Iris pigment epithelial cell (primary cell): ENCODE results near the gene PRKCH.
A peak's percentile ranks its signal among the peaks of the same experiment; 100 is the strongest.
"Not testable (repeated sequence)": the region's sequence is repeated elsewhere in the genome, so short reads cannot be mapped to it uniquely, and the experiment has no call there.

Source experiments
- DNase-seq: peaks from one replicate; pipeline ENCODE4 v3.0.0-alpha.2; 2011; ENCODE audit warnings: low read depth

PRKCH gene

GRCh38 chr14:61459229-61459628 lies 137.8 kb downstream of the PRKCH start:
- no peak for DNase-seq

GRCh38 chr14:61460063-61460462 lies 138.7 kb downstream of the PRKCH start:
- DNase-seq: no peak

DNA sequence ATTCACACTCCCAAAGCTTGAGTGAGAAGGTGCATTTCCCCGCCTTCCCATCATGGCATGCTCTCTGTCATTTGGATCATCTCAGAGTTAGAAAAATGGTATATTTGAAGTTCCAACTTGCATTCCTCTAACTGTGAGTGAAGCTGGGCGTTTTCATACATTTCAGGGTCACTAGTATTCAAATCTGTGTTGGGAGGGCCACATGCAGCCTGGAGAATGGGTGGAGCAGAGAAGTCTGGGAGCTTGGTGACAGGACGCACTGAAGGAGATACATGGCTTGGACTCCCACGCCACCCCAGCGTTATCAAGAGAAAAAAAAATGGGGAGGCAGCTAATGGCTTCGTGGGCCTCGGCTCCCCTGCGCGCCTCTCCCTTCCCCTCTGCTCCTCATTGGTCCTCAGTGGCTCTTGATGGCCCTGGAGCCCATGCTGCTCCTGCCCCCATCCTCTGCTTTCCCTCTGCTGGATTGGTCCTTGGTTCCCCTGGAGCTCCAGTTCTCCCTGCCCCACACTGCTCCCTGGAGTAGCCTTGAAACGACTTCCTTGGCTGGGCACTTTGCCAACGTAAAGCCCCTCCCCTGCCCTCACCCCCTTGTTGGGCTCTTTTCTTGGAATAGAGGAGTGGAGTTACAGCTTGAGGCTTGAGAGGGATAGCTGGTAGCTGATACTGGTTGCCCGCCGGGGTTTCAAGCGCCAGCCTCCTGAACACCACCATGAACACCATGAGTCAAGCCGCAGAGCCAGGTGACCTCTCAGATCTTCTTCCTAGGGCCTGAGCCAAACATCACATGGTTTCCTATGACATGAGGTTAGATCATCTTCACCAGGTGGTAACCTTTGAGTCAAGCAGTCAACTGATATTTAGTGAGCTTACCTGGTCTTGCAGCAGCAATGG lies 139.6 kb downstream of the PRKCH start:
- DNase-seq: peak; percentile 45

DNA sequence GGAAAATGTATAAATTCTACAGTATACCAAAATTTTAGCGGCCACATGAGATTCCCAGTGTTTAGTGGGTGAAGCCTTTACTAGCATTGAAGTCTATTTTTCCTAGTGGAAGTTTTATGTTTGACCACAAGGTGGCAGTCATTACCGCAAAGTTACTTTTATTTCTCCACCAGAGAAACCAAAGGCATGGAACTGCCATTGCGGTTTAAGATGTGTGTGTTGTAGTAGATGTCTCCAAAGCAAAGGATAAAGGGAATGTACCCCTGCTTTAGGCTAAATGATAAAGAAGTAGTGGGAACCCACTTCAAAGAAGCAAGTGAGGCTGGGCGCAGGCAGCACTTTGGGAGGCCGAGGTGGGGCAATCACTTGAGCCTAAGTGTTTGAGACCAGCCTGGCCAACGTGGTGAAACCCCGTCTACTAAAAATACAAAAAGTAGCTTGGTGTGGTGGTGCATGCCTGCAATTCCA lies 140.5 kb downstream of the PRKCH start:
- peak; percentile 82 for DNase-seq

GRCh38 chr14:61462566-61463193 lies 141.3 kb downstream of the PRKCH start:
- peak; percentile 94 for DNase-seq

DNA sequence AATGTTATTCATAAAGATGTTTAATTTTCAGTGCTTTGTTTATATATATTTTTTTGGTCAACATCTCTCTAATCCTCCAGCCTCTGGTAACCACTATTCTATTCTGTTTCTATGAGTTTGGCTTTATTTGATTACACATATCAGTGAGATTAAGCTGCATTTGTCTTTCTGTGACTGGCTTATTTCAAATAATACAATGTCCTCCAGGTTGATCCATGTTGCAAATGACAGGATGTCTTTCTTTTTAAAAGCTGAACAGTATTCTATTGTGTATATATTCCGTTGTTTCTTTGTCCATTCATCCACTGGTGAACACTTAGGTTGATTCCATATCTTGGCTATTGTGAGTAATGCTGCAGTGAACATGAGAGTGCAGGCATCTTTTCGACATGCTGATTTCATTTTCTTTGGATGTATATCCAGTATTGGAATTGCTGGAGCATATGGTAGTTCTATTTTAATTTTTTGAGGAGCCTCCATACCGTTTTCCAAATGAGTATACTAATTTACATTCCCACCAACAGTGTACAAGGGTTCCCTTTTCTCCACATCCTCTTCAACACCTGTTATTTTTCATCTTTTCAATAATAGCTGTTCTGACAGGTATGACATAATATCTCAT lies 142.4 kb downstream of the PRKCH start:
- no peak for DNase-seq

- not testable (repeated sequence) for DNase-seq
Observed at GRCh38 chr14:61464539-61465320, 143.4 kb downstream of the PRKCH start.

DNA sequence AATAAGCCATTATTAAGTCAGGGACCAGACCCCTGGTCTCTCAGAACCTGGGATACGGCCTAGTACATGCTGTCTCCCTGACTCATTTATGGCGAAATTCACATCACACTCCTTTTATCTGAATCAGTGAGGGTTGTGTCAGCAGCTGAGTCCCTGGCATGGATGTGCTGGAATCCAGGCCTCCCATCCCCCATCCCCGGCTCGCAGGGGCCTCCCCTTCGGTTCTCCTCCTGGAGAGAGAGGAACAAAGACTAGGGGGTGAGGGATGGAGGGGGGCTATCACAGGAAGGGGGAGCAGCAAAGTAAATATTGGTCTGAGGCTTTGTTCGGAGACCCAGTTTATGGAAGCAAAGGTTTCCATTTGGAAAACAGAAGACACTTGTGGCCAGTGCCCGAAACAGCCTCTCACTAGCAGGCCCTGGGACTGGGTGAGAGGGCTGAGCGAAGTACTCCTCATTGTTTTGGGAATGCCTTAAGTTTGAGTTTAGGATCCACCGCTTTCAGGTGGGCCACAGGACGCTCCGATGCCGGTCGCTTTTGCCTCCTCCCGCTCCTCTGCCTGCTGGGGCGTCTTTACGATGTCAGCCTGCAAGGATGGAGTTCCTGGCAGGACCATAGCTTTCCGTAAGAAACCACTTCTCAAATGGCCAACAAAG lies 145.0 kb downstream of the PRKCH start:
- DNase-seq: peak; percentile 99

- no peak for DNase-seq
Observed at GRCh38 chr14:61466905-61467280, 145.5 kb downstream of the PRKCH start.

- DNase-seq: no peak
Observed at GRCh38 chr14:61467296-61467695, 145.9 kb downstream of the PRKCH start.

DNA sequence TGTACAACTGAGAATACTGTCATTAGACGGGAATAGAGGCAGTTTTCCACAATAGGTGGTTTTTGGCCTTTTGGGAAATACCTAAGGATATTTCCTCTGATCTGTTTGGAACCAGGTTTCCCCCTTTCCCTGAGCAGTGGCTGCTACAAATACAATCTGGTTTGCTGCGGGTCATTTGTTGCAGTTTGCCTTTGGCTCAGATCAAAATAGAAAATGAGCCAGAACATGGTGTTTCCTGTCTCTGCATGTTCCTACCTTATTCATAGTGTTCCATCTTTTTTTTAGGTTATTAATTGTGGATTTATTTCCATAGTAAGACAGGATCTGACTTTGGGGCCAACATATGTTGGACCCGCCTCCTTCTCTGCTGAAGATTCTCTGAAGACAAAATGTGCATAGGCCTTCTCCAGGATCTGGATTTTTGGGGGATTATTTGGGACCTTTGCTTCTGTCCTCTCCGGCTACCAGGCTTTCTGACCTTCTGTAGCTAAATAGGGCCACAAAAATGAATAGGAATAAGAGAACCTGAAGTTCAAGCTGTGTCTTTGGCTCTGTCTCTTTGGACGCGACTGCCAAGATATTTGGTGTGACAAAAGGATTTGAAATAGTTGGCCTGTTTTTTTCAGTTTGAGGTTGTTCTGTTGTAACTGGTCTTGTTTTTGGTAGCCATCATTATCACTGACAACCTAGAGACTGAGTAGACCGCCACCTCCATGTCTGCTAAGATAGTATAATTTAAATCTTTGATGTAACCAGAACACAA lies 146.9 kb downstream of the PRKCH start:
- DNase-seq: no peak

GRCh38 chr14:61469781-61470180 lies 148.4 kb downstream of the PRKCH start:
- no peak for DNase-seq

- DNase-seq: peak; percentile 99
Observed at GRCh38 chr14:61470261-61470960, 149.0 kb downstream of the PRKCH start.

DNA sequence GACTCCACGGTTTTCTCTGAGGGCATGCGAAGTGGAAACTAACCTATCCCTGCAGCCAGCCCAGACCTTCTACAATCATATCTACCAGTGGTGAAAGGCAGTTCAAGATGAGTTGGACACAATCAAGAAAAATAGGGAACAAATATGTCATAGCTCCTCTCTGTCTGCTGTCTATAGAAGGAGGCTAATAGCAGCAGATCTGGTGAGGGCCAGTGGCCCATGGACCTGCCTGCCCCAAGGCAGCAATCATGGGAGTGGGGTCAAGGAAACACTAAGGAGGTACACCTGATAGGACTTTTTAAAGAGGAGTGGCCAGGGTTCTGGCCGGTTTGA lies 149.5 kb downstream of the PRKCH start:
- no peak for DNase-seq

DNA sequence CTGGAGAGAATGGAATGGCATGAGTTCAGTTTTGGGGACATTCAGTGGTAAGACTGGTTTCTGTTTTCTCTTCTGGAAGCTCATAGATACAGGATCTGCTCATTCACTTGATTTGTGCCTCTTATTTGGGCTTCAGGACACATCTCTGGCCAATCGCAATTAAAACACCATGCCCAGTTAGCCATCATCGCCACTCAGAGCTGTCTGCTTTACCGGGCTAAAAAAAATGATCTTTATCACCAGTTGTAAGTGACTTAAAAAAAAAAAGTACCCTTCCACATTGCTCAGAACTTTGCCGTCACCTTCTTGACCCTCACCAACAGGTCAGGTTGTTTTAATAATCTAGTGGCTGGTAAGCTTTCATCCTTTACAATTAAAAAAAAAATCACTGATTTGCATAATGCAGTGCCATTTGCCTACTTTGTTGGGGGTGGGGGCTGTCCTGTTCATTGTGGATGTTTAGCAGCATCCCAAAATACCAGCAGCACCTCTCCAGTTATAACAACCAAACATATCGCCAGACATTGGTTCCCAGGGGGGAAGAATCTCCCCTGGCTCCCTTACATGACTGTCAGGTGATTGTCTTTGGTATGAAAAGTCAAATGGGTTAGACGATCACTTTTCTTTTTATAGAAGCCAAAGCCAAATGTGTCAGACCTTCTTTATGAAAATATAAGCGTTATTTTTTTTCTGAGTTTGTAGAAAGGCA lies 150.1 kb downstream of the PRKCH start:
- DNase-seq: peak; percentile 57

- DNase-seq: peak; percentile 100
Observed at GRCh38 chr14:61472011-61472672, 150.8 kb downstream of the PRKCH start.

DNA sequence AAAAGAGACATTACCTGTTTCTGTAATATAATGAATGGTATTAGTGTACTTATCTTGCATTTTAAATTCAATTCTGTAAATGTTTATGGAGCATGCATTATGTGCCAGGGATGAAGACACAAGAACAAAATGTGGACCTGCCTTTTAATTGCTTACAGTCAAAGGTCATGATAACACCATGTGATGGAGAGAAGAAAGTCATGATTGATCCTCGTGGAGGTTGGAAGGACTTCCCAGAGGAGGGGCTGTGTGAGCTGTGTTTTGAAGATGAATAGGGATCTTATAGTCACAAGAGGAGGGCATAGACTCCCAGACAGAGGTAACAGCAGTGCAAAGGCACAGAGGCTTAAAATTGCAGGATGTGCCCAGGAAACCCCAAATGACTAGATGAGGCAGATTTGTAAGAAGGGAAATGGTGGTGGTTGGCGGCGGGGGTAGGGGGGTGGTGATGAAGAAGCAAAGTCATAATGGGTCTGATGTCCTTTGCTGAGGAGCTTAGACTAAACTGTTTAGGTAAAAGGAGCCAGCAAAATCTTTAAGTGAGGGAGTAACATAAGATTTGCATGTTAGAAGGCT lies 151.5 kb downstream of the PRKCH start:
- peak; percentile 55 for DNase-seq

- no peak for DNase-seq
Observed at GRCh38 chr14:61474015-61474414, 152.6 kb downstream of the PRKCH start.

GRCh38 chr14:61474701-61475100 lies 153.3 kb downstream of the PRKCH start:
- peak; percentile 47 for DNase-seq
